HepG2 (cell line): ENCODE results near the gene TMEM132E. TPM values are rescaled to one million over a fixed set of nuclear protein-coding genes. Genes with fewer than 3 reads are reported as not detected.
"Not testable (repeated sequence)": the region's sequence is repeated elsewhere in the genome, so short reads cannot be mapped to it uniquely, and the experiment has no call there.

ENCODE experiments used
- ATAC-seq: fragments of 200-7000 bp; cut with Tn5 transposase; 3 replicates; pipeline ENCODE4 v1.9.1; 2020; ENCODE audit warnings: mild to moderate bottlenecking, moderate library complexity
- BruUV-seq: library from RNA; stranded (reverse); fragments of 400-500 nt; replicated peaks from 2 replicates; lab custom pipeline; 2021; lab: Mats Ljungman, UMichigan
- CTCF ChIA-PET: fragments of 300-600 bp; formaldehyde crosslinking; extraction: SDS; loops from one replicate; lab custom pipeline; 2021; ENCODE audit warnings: low total read pairs, inconsistent platforms, low intra/inter-chr PET ratio; lab: Yijun Ruan, JAX
- POLR2A ChIA-PET: fragments of 350-600 bp; sonication (Branson Sonifier 250); formaldehyde crosslinking; loops from one replicate; lab custom pipeline; 2020; ENCODE audit warnings: antibody characterized with exemption, inconsistent platforms; lab: Yijun Ruan, JAX
- DNase-seq: peaks from one replicate; pipeline ENCODE4 v3.0.0-alpha.2; 2015; ENCODE audit warnings: low spot score
- FAIRE-seq: peaks from 3 replicates; lab custom pipeline; 2011; peaks lifted over from hg19 to GRCh38; lab: Jason Lieb, UNC
- H2AFZ ChIP-seq: one replicate; pipeline ENCODE4 v1.6.1; 2011; ENCODE audit warnings: low read length, inconsistent platforms
- H3K27ac ChIP-seq: fragments of 300-600 bp; 3 replicates; pipeline ENCODE4 v1.8.0; 2011; ENCODE audit warnings: mixed run types, mild to moderate bottlenecking, mixed read lengths, low read length, inconsistent platforms; ENCODE audit not compliant: insufficient read depth; ENCODE audit errors: extremely low read length
- H3K27me3 ChIP-seq, 2 experiments: fragments of 200-600 bp in 1 of 2; 2 replicates in 1 of 2; 3 replicates in 1 of 2; pipeline versions ENCODE4 v1.6.0 to v1.8.0; 2011; ENCODE audit warnings: low read length in 2 of 2, mild to moderate bottlenecking in 2 of 2, moderate library complexity in 2 of 2, inconsistent platforms in 1 of 2; ENCODE audit not compliant: insufficient read depth in 2 of 2, control insufficient read depth in 1 of 2
- H3K36me3 ChIP-seq, 2 experiments: fragments of 200-600 bp in 1 of 2; replicated peaks in 1 of 2; 2 replicates in 1 of 2; 3 replicates in 1 of 2; pipeline versions ENCODE4 v1.5.1 to v1.8.0; 2011; ENCODE audit warnings: low read length in 2 of 2, inconsistent platforms in 1 of 2; ENCODE audit not compliant: insufficient read depth in 2 of 2, control insufficient read depth in 1 of 2
- H3K4me1 ChIP-seq: 2 replicates; pipeline ENCODE4 v1.5.1; 2012; ENCODE audit warnings: low read length, inconsistent platforms; ENCODE audit not compliant: insufficient read depth
- H3K4me2 ChIP-seq: 2 replicates; pipeline ENCODE4 v1.6.0; 2011; ENCODE audit warnings: low read depth, low read length, inconsistent platforms
- H3K4me3 ChIP-seq, 3 experiments: fragments of 200-600 bp in 1 of 3; sonication (generic), shearing (Covaris generic) in 1 of 3; replicated peaks in 1 of 3; 2 replicates each; pipeline ENCODE4 v1.5.1; 2011 to 2016; ENCODE audit warnings: low read length in 3 of 3, inconsistent platforms in 2 of 3, low read depth in 2 of 3, mild to moderate bottlenecking in 2 of 3, control low read depth in 1 of 3, mixed read lengths in 1 of 3; ENCODE audit not compliant: insufficient read depth in 1 of 3
- H3K79me2 ChIP-seq: one replicate; pipeline ENCODE4 v1.6.1; 2011; ENCODE audit warnings: low read length, inconsistent platforms; ENCODE audit not compliant: insufficient read depth
- H3K9ac ChIP-seq: 2 replicates; pipeline ENCODE4 v1.6.0; 2011; ENCODE audit warnings: mild to moderate bottlenecking, low read depth, low read length, inconsistent platforms; ENCODE audit not compliant: insufficient read depth
- H3K9me3 ChIP-seq: 2 replicates; pipeline ENCODE4 v1.5.1; 2012; ENCODE audit warnings: mild to moderate bottlenecking, low read length
- H4K20me1 ChIP-seq: 2 replicates; pipeline ENCODE4 v1.6.0; 2011; ENCODE audit warnings: inconsistent platforms, mild to moderate bottlenecking, low read length, moderate library complexity; ENCODE audit not compliant: insufficient read depth
- CREB1 ChIP-seq, 2 experiments: fragments of 450-650 bp in 1 of 2; IDR thresholded peaks; 2 replicates each; pipeline ENCODE4 v1.6.1; 2016 to 2017; ENCODE audit warnings: control low read depth in 1 of 2, mild to moderate bottlenecking in 1 of 2, missing compliant biosample characterization in 1 of 2, missing genetic modification characterization in 1 of 2
- SIX4 ChIP-seq: sonication (generic); formaldehyde crosslinking; IDR thresholded peaks from 2 replicates; pipeline ENCODE4 v1.4.0; 2020; ENCODE audit warnings: missing genetic modification reagents
- ZBTB1 ChIP-seq: sonication (generic); formaldehyde crosslinking; IDR thresholded peaks from 2 replicates; pipeline ENCODE4 v1.4.0; 2020; ENCODE audit warnings: missing genetic modification reagents, borderline replicate concordance
- WGBS: methylation state at CpG from one replicate; pipeline ENCODE4 v1.1.6; 2017; ENCODE audit warnings: low lambda C conversion rate; 5-methylcytosine and 5-hydroxymethylcytosine counted together
- in situ Hi-C: cut with HindIII; loops from 2 replicates; pipeline ENCODE4 v1.10.0; 2017; ENCODE audit warnings: low pct_unique_long_range_greater_than_20kb; ENCODE audit not compliant: extremely low pct_ligation_motif_present
- intact Hi-C: fragments of 100-400 bp; cut with micrococcal nuclease; formaldehyde crosslinking; loops from one replicate; pipeline ENCODE4 v1.10.0; 2022; ENCODE audit not compliant: unreplicated experiment
- polyA plus RNA-seq, 8 experiments: library from polyadenylated mRNA; depleted of rRNA in 3 of 8; stranded (reverse) in 7 of 8; unstranded in 1 of 8; fragments of >200 nt; fragmentation: Illumina TruSeq in 4 of 8; extraction: Trizol in 4 of 8; gene quantifications; 2 replicates each; pipeline versions ENCODE4 v1.2.1 to v1.2.3, GENCODE V29; 2011 to 2016; ENCODE audit warnings: low read depth in 4 of 8, missing spikeins in 1 of 8, mixed read lengths in 1 of 8; ENCODE audit not compliant: insufficient read depth in 1 of 8
- total RNA-seq, 5 experiments: library from RNA; depleted of rRNA; stranded (reverse); fragments of >200 nt; fragmentation: Illumina TruSeq; extraction: Trizol; gene quantifications; 2 replicates each; pipeline ENCODE4 v1.2.3, GENCODE V29; 2016; ENCODE audit warnings: low read depth in 1 of 5
- TF ChIP-seq, protein P1 (sequence below): sonication (generic); formaldehyde crosslinking; IDR thresholded peaks from one replicate; pipeline ENCODE4 v1.5.1; 2020; ENCODE audit warnings: mild to moderate bottlenecking, missing genetic modification reagents; ENCODE audit errors: not compliant biosample characterization

TMEM132E gene
- total and polyA plus RNA-seq, 2 of the 13 experiments (the other 11 are each of a cell fraction or from before 2014, with no cell fraction given): not detected

DNA sequence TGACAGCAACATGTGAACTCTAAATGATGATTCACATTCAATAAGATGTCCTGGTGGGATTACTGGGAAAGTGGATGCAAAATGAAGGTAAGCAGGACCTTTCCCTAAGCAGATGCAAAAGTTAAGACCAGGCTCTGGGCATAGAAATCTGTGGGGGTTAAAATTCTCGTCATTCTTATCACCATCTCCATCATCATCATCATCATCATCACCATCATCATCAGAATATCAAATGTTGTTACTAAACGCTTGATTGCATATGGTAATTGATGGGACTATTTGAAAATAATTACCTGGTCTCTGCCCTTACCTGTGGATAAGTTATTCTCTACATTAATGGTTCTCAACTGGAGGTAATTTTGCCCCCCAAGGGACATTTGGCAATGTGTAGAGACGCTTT lies 41.9 kb upstream of the TMEM132E start:
- POLR2A ChIA-PET: no interaction called here
- H3K27ac ChIP-seq: no peak overlapping the region
- no peaks in the 10 kb centered on the region for H3K4me1 ChIP-seq
- no peak overlapping the region for H3K4me3 ChIP-seq
- ATAC-seq (no peak), FAIRE-seq (no peak), DNase-seq (no peak)
- WGBS: 0% methylated on average over 3 of the region's 3 CpGs
- no peaks in the 10 kb centered on the region for H4K20me1 ChIP-seq
- no peaks in the 10 kb centered on the region for H3K79me2 ChIP-seq
- intact Hi-C loops: no loop called here
- peaks cover 1 to 3% of the 10 kb centered on the region in 2 experiments; a peak in 1 of 5 replicates for H3K27me3 ChIP-seq
- no peak overlapping the region for H3K4me2 ChIP-seq
- no peaks in the 10 kb centered on the region for H3K9me3 ChIP-seq
- H3K36me3 ChIP-seq: no peaks in the 10 kb centered on the region
- H3K9ac ChIP-seq: no peak overlapping the region
- TF ChIP-seq ZBTB1: no peak
- TF ChIP-seq, protein P1, sequence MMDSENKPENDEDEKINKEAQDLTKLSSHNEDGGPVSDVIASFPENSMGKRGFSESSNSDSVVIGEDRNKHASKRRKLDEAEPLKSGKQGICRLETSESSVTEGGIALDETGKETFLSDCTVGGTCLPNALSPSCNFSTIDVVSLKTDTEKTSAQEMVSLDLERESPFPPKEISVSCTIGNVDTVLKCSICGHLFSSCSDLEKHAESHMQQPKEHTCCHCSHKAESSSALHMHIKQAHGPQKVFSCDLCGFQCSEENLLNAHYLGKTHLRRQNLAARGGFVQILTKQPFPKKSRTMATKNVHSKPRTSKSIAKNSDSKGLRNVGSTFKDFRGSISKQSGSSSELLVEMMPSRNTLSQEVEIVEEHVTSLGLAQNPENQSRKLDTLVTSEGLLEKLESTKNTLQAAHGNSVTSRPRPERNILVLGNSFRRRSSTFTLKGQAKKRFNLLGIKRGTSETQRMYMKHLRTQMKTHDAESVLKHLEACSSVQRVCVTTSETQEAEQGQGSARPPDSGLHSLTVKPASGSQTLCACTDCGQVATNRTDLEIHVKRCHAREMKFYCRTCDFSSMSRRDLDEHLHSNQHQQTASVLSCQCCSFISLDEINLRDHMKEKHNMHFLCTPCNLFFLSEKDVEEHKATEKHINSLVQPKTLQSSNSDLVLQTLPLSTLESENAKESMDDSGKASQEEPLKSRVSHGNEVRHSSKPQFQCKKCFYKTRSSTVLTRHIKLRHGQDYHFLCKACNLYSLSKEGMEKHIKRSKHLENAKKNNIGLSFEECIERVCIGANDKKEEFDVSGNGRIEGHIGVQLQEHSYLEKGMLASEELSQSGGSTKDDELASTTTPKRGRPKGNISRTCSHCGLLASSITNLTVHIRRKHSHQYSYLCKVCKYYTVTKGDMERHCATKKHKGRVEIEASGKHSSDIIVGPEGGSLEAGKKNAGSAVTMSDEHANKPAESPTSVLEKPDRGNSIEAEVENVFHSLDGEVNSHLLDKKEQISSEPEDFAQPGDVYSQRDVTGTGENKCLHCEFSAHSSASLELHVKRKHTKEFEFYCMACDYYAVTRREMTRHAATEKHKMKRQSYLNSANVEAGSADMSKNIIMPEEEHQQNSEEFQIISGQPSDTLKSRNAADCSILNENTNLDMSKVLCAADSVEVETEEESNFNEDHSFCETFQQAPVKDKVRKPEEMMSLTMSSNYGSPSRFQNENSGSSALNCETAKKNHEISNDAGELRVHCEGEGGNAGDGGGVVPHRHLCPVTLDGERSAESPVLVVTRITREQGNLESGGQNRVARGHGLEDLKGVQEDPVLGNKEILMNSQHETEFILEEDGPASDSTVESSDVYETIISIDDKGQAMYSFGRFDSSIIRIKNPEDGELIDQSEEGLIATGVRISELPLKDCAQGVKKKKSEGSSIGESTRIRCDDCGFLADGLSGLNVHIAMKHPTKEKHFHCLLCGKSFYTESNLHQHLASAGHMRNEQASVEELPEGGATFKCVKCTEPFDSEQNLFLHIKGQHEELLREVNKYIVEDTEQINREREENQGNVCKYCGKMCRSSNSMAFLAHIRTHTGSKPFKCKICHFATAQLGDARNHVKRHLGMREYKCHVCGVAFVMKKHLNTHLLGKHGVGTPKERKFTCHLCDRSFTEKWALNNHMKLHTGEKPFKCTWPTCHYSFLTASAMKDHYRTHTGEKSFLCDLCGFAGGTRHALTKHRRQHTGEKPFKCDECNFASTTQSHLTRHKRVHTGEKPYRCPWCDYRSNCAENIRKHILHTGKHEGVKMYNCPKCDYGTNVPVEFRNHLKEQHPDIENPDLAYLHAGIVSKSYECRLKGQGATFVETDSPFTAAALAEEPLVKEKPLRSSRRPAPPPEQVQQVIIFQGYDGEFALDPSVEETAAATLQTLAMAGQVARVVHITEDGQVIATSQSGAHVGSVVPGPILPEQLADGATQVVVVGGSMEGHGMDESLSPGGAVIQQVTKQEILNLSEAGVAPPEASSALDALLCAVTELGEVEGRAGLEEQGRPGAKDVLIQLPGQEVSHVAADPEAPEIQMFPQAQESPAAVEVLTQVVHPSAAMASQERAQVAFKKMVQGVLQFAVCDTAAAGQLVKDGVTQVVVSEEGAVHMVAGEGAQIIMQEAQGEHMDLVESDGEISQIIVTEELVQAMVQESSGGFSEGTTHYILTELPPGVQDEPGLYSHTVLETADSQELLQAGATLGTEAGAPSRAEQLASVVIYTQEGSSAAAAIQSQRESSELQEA (CRISPR knock-in tag): no peak
- TF ChIP-seq CREB1 (IDR thresholded peaks at IDR 0.05): peak; percentile 66; the same call in 1 of the 2 replicates
- no peak for TF ChIP-seq CREB1 (CRISPR knock-in tag; IDR thresholded peaks at IDR 0.05)
- TF ChIP-seq SIX4 (CRISPR knock-in tag): no peak
- H2AFZ ChIP-seq: no peak overlapping the region
- CTCF ChIA-PET: no interaction called here
- in situ Hi-C loops: loop anchor here (25.0 kb wide), 1 partner anchor 350 kb away; no protein-coding TSS in a partner anchor
- no TSS peak for BruUV-seq

DNA sequence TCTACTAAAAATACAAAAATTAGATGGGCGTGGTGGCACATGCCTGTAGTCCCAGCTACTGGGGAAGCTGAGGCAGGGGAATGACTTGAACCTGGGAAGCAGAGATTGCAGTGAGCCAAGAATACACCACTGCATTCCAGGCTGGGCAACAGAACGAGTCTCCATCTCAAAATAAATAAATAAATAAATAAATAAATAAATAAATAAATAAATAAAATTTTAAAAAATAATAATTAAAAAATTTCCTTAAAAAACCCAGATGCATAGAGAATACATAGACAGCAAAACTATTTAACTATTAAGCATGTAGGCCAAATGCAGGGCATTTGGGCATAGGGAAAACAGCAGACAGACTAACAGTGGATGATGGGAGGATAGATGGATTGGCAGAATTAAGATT lies 40.8 kb upstream of the TMEM132E start:
- H3K27ac ChIP-seq, H2AFZ ChIP-seq, H3K9me3 ChIP-seq, ATAC-seq, H3K4me2 ChIP-seq, H4K20me1 ChIP-seq, H3K36me3 ChIP-seq, H3K4me3 ChIP-seq, H3K27me3 ChIP-seq, POLR2A ChIA-PET, intact Hi-C loops, BruUV-seq, H3K4me1 ChIP-seq, DNase-seq, FAIRE-seq, H3K9ac ChIP-seq, H3K79me2 ChIP-seq, CTCF ChIA-PET: not testable (repeated sequence)
- 43% methylated on average over 2 of the region's 2 CpGs for WGBS
- in situ Hi-C loops: loop anchor here (25.0 kb wide), 1 partner anchor 349 kb away; no protein-coding TSS in a partner anchor
